Central memory CD4-positive, alpha-beta T cell (primary cell): Measurements from ENCODE around the gene MARCO.
"Not testable (repeated sequence)": the region's sequence is repeated elsewhere in the genome, so short reads cannot be mapped to it uniquely, and the experiment has no call there.

ENCODE experiments used
- DNase-seq: peaks from one replicate; pipeline ENCODE4 v3.0.0; 2022

MARCO gene

GRCh38 chr2:118932949-118933348, 9.0 kb upstream of the MARCO start:
- DNase-seq, result no peak

- DNase-seq, result no peak
Measured at GRCh38 chr2:118936306-118936705, 5.7 kb upstream of the MARCO start.

GRCh38 chr2:118936936-118937335, 5.1 kb upstream of the MARCO start:
- no peak for DNase-seq

GRCh38 chr2:118937817-118938216, 4.2 kb upstream of the MARCO start:
- DNase-seq, result no peak

GRCh38 chr2:118939994-118940393, 2.0 kb upstream of the MARCO start:
- DNase-seq, result no peak

- no peak for DNase-seq
Measured at GRCh38 chr2:118940486-118941120, 1.4 kb upstream of the MARCO start.

DNA sequence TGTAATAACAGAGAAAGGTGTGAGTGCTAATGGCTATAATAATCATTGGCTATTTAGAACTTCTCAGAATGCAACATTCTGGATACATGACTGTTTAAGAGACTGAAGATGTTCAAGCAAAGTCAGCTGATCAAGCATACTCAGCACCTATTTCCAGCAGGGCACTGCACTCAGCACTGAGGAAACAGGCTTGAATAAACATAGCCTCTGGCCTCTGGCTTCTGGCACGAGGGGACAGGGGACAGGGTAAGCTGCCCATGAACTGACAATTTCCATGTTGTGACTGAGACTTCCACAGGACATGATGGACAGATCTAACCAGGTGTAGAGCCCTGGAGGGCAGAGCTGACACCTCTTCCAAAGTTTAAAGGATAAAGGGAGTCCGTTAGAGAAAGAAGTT, 1.3 kb downstream of the MARCO start:
- DNase-seq, result no peak

- no peak for DNase-seq
Measured at GRCh38 chr2:118945881-118946280, 3.9 kb downstream of the MARCO start.

- not testable (repeated sequence) for DNase-seq
Measured at GRCh38 chr2:118948266-118948665, 6.3 kb downstream of the MARCO start.

DNA sequence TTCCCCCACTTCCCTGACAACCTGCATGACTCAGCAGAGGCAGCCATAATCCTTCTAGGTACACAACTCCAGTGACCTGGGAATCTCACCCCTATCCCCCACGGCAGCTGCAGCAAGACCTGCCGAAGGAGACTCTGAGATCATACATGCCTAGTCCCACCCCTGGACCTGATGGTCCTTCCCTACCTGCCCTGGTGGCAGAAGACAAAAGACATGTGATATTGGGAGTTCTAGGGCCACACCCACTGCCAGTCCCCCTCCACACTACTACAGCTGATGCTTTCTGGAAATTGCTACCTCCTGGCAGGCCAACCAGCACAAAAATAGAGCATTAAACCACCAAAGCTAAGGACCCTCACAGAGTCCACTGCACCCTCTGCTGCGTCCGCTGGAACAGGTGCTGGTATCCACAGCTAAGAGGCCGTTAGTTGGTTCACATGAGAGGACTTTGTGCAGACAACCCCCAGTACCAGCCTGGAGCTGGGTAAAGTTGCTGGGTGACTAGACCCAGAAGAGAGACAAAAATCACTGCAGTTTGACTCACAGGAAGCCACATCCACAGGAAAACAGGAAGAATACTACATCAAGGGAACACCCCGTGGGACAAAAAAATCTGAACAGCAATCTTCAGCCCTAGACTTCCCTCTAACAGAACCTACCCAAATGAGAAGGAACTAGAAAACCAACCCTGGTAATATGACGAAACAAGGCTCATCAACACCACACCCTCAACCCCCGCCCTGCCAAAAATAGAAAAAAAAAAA, 12.5 kb downstream of the MARCO start:
- no peak for DNase-seq

DNA sequence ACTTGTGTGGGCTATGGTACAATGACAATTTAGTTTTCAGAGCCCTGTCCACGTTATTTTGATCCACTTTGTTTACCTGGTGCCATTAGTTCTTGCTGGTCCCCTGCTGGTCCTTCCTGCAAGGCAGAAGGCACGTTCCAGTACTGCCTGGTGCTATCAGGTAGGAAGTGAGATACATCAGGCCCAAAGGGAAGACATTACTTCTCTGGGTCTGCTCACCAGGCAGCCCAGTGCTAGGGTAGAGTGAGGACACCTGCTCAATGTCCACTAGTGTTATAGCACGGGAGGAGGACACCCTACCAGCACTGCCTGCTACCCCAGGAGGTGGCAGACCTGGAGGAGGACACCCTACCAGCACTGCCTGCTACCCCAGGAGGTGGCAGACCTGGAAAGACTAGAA, 23.7 kb downstream of the MARCO start:
- no peak for DNase-seq

- DNase-seq, result no peak
Measured at GRCh38 chr2:118967124-118967880, 25.3 kb downstream of the MARCO start.

DNA sequence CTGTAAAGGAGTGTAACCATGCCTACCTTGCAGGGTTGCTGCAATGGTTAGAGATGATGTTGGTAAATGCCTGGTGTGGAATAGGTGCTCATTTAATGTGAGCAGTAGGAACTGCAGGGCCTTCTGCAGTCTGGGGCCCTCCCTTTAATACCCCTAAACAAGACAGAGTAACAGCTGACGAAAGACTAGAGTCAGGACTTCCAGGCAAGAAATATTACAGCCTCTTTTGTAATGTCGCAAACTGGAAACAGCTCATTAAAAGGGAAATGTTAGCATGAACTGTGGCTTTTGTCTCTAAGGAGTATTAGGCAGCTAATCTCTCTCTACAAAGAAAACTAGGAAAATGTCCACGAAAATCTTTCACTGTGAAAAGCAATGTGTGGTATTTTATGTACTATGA, 26.0 kb downstream of the MARCO start:
- no peak for DNase-seq

- DNase-seq, result no peak
Measured at GRCh38 chr2:118968961-118969733, 27.2 kb downstream of the MARCO start.

- no peak for DNase-seq
Measured at GRCh38 chr2:118969734-118970395, 27.9 kb downstream of the MARCO start.

DNA sequence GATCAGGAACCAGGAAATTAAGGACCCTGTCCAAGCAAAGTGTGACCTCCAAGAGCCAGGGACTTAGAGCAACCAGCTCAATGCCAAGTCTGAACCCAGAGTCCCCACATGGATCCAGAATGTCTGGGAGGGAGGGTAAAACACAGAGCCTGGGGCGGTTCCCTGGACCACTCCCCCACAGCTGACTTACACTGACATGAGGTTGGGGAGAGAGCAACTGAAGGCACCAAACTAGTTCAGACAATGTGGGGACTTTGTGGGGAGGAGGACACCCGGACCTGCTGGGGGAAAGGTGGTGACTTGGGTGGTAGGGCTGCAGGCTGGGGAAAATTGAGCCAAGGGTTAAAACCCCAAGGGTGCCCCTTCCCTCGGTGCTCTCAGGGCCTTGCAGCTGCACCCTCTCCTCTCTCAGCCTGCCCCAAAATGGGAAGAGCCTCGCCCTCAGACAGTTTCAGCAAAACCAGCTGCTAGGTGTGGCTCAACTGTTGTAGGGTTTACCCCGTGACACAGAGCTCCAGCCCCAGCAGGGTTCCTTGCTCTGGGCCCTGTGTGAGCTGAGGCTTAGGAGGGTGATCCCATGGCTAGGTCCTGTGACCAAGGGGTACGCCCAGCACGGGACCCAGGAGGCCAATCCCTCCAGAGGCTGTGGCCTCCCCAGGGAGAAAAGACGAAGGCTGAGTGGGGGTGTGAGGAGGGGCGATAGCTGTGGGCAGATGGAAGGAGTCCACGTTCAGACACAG, 28.6 kb downstream of the MARCO start:
- DNase-seq, result no peak

DNA sequence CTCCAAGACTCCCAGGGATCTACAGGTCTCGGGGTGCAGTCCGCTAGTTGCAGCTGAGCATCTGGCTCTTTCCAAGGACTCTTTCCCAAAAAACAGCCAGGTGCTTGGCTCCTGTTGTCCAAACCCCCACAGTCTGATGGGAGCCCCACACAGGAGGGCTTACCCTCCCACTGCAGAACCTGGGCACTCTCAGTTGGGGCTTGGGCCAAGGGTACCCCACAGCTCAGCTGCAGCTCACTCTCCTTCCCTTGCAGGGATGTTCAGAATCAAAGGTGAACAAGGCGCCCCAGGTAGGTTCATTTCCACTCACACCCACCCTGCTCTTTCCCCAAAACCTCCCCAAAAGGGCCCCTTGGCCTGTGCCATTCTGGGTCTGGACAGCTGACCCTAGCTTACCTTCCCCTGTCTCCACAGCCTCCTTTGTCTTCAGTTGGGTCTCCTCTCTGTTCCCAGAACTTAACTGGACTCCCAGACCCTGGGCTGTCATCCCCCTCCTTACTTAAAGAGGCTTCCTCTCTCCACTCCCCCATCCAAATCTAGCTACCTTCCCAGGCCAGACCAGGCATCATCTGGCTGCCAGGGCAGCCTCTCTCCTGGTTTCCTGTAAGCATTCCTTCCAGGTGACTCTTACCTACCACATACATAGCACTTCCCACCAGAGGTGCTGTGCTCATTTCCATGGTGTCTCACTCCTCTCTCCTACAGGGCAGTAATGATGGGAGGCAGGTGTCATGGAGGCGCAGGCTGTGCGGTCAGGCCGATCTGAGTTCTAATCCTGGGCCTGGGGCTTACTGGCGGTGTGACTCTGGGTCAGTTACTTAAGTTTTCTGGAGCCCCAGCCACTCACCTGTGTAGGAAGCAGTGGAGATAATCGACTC, 29.5 kb downstream of the MARCO start:
- DNase-seq, result no peak

GRCh38 chr2:118973542-118973951, 31.6 kb downstream of the MARCO start:
- DNase-seq, result no peak

DNA sequence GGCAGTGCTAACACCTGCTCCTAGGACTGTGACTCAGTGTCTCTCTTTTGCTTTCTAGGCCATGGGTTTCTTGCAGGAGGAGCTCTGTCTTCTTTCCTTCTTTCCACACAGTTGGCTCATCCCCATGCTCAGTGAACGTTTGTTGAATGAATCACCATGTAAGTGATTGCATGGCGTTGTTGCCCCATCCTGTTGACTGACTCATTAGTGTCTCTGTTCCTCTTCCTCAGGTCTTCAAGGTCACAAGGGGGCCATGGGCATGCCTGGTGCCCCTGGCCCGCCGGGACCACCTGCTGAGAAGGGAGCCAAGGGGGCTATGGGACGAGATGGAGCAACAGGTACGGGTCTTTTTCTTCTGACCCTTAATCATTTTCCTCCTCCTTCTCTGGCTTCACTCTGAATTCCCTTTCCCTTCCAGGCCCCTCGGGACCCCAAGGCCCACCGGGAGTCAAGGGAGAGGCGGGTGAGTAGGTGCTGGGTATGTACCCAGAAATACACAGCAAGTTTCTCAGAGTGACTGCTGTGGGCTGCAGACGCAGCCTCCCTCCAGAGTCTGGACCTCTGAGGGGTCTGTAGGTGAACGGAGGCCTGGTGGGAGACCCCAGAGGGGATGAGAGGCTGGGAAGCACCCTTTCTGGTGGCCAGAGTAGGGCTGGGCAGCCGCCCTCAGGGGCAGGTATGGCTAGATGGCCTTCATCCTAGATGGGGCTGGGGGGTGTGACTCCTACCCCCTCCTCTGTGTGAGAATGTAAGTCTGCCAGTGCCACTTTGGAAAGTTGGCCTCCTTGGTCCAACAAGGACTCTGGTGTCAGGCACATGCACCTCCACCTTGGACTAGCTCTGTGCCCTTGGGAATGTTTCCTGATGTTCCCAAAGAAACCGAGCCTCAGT, 32.4 kb downstream of the MARCO start:
- DNase-seq, result no peak

GRCh38 chr2:118975133-118975532, 33.1 kb downstream of the MARCO start:
- no peak for DNase-seq
